ENCODE measurements around the gene CHRM2.

Gene CHRM2

GRCh38 chr7:136937436-136937835 is 69.0 kb downstream of the CHRM2 start:
- no peak for DNase-seq (ENCODE audit: low spot score)
- Histone ChIP-seq H3K4me3 (no peak overlapping the region), H3K27ac (no peak overlapping the region)
- TF ChIP-seq CTCF (IDR thresholded peaks at IDR 0.05): no peak

GRCh38 chr7:136938476-136938875 is 70.0 kb downstream of the CHRM2 start:
- H3K27ac ChIP-seq: no peak overlapping the region
- DNase-seq (ENCODE audit: low spot score): no peak

GRCh38 chr7:136940122-136940521 is 71.7 kb downstream of the CHRM2 start:
- DNase-seq (ENCODE audit: low spot score): no peak
- TF ChIP-seq CTCF (IDR thresholded peaks at IDR 0.05): no peak
- Histone ChIP-seq H3K27ac (no peak overlapping the region), H3K4me3 (no peak overlapping the region)

More at GRCh38 chr7:136938476-136938875, 70.0 kb downstream of the CHRM2 start:
- no peak for TF ChIP-seq CTCF (IDR thresholded peaks at IDR 0.05)
- H3K4me3 ChIP-seq: no peak overlapping the region

- no peak for TF ChIP-seq CTCF (IDR thresholded peaks at IDR 0.05)
- DNase-seq (ENCODE audit: low spot score): no peak
- no peak overlapping the region for H3K4me3 ChIP-seq
- H3K27ac ChIP-seq: no peak overlapping the region
These were observed 72.5 kb downstream of the CHRM2 start for GRCh38 chr7:136940917-136941316.

GRCh38 chr7:136941816-136942215 is 73.4 kb downstream of the CHRM2 start:
- Histone ChIP-seq H3K4me3 (no peak overlapping the region), H3K27ac (no peak overlapping the region)
- TF ChIP-seq CTCF (IDR thresholded peaks at IDR 0.05): no peak
- DNase-seq (ENCODE audit: low spot score): no peak

GRCh38 chr7:136942401-136942800 is 73.9 kb downstream of the CHRM2 start:
- no peak for DNase-seq (ENCODE audit: low spot score)
- Histone ChIP-seq H3K4me3 (no peak overlapping the region), H3K27ac (no peak overlapping the region)
- no peak for TF ChIP-seq CTCF (IDR thresholded peaks at IDR 0.05)

- Histone ChIP-seq H3K27ac (no peak overlapping the region), H3K4me3 (no peak overlapping the region)
- DNase-seq (ENCODE audit: low spot score): no peak
- no peak for TF ChIP-seq CTCF (IDR thresholded peaks at IDR 0.05)
These were observed 74.5 kb downstream of the CHRM2 start for GRCh38 chr7:136942994-136943393.

All from coronary artery (tissue), 2 donors.